Activated T-helper 2 cell treated with anti-CD3 and anti-CD28 coated beads, Interferon-gamma antibody, Interleukin-2, Interleukin-4, amounts not matched to agents 10 μg/mL and 5 μg/mL and 100 μg/mL, durations not matched to agents 14 hours and 24 hours and 36 hours (primary cell): Measurements from ENCODE around the gene AWAT1. TPM values are rescaled to one million over a fixed set of nuclear protein-coding genes. Genes with fewer than 3 reads are reported as not detected.
A peak's percentile ranks its signal among the peaks of the same experiment; 100 is the strongest.
"Not testable (repeated sequence)": the region's sequence is repeated elsewhere in the genome, so short reads cannot be mapped to it uniquely, and the experiment has no call there.

Experiments used
- DNase-seq: peaks from one replicate; pipeline ENCODE4 v3.0.0; 2021; ENCODE audit warnings: low spot score
- H3K27ac Mint-ChIP-seq: one replicate; pipeline ENCODE4 v1.8.0; 2021; ENCODE audit warnings: mixed read lengths
- H3K27me3 Mint-ChIP-seq: one replicate; pipeline ENCODE4 v1.8.0; 2021; ENCODE audit warnings: low read depth, mixed read lengths
- H3K36me3 Mint-ChIP-seq: one replicate; pipeline ENCODE4 v1.8.0; 2021; ENCODE audit warnings: low read depth, mixed read lengths
- H3K4me1 Mint-ChIP-seq: one replicate; pipeline ENCODE4 v1.8.0; 2021; ENCODE audit warnings: low read depth, mixed read lengths
- H3K4me3 Mint-ChIP-seq: one replicate; pipeline ENCODE4 v1.8.0; 2021; ENCODE audit warnings: low read depth, mild to moderate bottlenecking, moderate library complexity, mixed read lengths
- H3K9me3 Mint-ChIP-seq: one replicate; pipeline ENCODE4 v1.8.0; 2021; ENCODE audit warnings: mixed read lengths
- intact Hi-C: fragments of 100-400 bp; cut with micrococcal nuclease; formaldehyde crosslinking; loops from one replicate; pipeline ENCODE4 v1.15.1; 2023
- total RNA-seq: library from RNA; stranded (reverse); gene quantifications from 2 replicates; pipeline ENCODE4 v1.2.3, GENCODE V29; 2022

The AWAT1 gene
- total RNA-seq, 1 donor from 2014 or later, result not detected

DNA sequence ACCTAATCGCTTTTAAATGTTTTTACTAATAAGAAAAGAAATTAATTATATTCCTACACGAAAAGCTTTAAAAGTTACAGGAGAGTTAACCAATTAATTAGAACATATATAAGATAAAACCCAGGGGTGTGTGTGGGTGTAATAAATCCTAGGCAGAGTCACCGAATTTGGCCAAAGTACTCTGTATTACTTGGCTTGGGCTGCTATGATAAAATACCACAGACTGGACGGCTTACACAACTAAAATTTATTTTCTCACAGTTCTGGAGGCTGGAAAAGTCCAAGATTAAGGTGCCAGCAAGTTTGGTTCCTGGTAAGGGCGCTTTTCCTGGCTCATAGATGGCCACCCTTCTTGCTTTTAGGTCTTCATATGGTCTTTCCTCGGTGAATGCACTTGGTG is 10.4 kb downstream of the AWAT1 start:
- DNase-seq, result no peak
- no peak overlapping the region for H3K27ac Mint-ChIP-seq
- no peaks in the 10 kb centered on the region for H3K4me1 Mint-ChIP-seq
- intact Hi-C loops, result no loop called here
- no peak overlapping the region for H3K4me3 Mint-ChIP-seq
- H3K36me3 Mint-ChIP-seq, result no peaks in the 10 kb centered on the region
- H3K27me3 Mint-ChIP-seq, result no peaks in the 10 kb centered on the region
- no peaks in the 10 kb centered on the region for H3K9me3 Mint-ChIP-seq

DNA sequence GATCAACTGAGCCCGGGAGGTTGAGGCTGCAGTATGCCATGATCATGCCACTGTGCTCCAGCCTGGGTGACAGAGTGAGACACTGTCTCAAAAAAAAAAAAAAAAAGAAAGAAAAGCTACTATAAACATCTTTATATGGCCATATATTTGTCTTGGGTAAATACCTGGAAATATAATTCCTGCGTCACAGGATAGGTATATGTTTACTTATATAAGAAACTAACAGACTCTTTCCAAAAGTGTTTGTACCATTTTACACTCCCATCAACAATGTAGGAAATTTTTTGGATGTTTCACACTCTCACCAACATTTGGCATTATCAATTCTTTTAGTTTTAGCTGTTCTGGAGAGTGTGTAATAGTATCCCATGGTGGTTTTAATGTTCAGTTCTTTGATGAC is 12.8 kb downstream of the AWAT1 start:
- Mint-ChIP-seq H3K4me1 (no peaks in the 10 kb centered on the region), H3K27ac (no peak overlapping the region), H3K36me3 (no peaks in the 10 kb centered on the region), H3K9me3 (no peaks in the 10 kb centered on the region), H3K27me3 (no peaks in the 10 kb centered on the region), H3K4me3 (no peak overlapping the region)
- intact Hi-C loops, result no loop called here
- DNase-seq, result no peak

DNA sequence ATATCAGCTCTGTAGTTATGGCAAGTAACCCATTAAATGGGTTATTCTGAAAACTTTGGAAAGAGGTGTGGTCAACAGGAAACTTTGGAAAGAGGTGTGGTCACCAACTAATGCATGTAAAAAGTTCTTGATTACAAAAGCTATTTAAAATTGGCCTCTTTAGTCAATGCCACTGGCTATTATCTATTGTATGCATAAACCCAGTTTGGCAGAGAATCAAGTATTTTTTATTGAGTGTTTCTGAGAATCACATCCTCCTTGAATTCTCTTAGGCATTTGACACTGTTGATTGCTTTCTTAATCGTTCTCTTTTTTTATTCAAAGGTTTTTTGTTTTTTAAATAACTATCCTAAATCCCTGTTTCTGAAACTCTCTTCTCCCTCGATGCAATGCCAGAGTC is 18.0 kb downstream of the AWAT1 start:
- H3K9me3 Mint-ChIP-seq, result no peaks in the 10 kb centered on the region
- H3K27me3 Mint-ChIP-seq, result no peaks in the 10 kb centered on the region
- no peak overlapping the region for H3K27ac Mint-ChIP-seq

DNA sequence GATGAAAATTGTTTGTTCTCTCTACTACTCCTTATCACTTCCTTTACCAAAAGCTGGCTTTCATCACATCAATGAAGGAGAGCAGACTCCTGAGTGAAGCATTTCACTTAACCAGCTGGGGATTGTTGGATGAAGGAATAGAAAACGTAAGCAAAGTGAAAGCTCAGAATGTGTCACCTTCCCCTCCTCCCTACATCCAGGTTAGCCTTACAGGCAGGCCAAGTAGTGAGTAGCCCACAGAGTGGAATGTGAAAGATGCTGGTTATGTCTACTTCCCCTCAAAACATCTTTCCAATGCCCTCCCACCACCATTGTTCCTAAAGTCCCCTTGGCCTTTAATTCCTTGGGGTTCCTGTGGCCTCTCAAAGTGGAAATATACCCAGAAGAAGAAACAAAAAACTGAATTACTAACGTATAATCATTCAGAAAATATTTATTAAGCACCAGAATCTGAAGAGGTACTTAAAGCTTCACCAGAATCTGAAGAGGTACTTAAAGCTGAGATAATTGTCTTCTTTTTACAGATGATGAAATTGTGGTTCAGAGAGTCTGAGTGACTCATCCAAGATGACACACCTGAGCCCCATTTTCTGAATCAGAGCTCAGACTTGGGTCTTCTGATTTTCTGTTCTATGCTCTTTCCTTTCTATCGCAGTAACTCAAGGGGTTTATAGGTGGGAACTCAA is 19.1 kb downstream of the AWAT1 start:
- H3K4me1 Mint-ChIP-seq, result peaks cover 18% of the 10 kb centered on the region
- H3K36me3 Mint-ChIP-seq, result no peaks in the 10 kb centered on the region
- peak overlapping the region; percentile 57 for H3K27ac Mint-ChIP-seq
- H3K9me3 Mint-ChIP-seq, result no peaks in the 10 kb centered on the region
- H3K27me3 Mint-ChIP-seq, result no peaks in the 10 kb centered on the region
- H3K4me3 Mint-ChIP-seq, result no peak overlapping the region
- no peak for DNase-seq
- intact Hi-C loops, result no loop called here

More for the DNA sequence above, 18.0 kb downstream of the AWAT1 start:
- intact Hi-C loops, result no loop called here
- Mint-ChIP-seq H3K4me1 (peaks cover 18% of the 10 kb centered on the region), H3K4me3 (no peak overlapping the region), H3K36me3 (no peaks in the 10 kb centered on the region)
- no peak for DNase-seq

DNA sequence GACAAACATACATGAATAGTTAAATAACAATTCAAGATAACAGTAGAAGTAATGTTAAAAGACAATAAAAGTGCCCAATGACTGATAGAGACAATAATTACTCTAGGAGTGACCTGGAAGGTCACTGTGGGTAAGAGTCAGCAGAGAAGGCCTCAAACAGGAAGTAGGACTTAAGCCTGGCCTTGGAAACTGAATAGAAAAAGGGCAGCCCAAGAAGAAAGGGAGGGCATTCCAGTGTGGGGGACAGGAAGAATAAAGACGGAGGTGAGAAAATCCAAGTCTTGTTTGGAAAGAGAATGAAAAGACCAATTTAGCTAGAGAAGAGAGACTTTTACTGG is 19.6 kb downstream of the AWAT1 start:
- H3K4me1 Mint-ChIP-seq, result peaks cover 18% of the 10 kb centered on the region
- intact Hi-C loops, result no loop called here
- H3K27me3 Mint-ChIP-seq, result no peaks in the 10 kb centered on the region
- H3K36me3 Mint-ChIP-seq, result no peaks in the 10 kb centered on the region
- H3K4me3 Mint-ChIP-seq, result no peak overlapping the region
- peak overlapping the region; percentile 57 for H3K27ac Mint-ChIP-seq
- no peak for DNase-seq
- no peaks in the 10 kb centered on the region for H3K9me3 Mint-ChIP-seq

DNA sequence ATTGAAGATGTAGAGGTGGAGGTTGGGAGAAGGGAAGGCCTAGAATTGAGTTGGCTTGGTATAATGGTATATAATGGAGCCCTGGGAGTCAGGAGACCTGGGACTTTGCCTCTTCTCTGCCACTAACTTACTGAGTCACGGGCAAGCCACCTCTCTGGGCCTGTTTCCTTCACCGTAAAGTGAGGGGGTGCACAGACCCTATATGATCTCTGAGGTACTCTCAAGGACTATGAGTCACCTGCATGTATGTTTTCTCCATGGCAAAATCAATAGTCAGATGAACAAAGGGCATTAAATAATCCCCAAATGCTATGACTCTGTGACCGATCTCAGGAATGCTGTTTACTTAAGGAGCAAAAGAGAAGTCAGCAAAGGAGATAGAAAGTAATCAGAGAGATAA is 20.5 kb downstream of the AWAT1 start:
- no peak overlapping the region for H3K4me3 Mint-ChIP-seq
- H3K4me1 Mint-ChIP-seq, result peaks cover 18% of the 10 kb centered on the region
- H3K9me3 Mint-ChIP-seq, result no peaks in the 10 kb centered on the region
- no peaks in the 10 kb centered on the region for H3K27me3 Mint-ChIP-seq
- DNase-seq, result no peak
- no peak overlapping the region for H3K27ac Mint-ChIP-seq
- no peaks in the 10 kb centered on the region for H3K36me3 Mint-ChIP-seq
- intact Hi-C loops, result no loop called here

DNA sequence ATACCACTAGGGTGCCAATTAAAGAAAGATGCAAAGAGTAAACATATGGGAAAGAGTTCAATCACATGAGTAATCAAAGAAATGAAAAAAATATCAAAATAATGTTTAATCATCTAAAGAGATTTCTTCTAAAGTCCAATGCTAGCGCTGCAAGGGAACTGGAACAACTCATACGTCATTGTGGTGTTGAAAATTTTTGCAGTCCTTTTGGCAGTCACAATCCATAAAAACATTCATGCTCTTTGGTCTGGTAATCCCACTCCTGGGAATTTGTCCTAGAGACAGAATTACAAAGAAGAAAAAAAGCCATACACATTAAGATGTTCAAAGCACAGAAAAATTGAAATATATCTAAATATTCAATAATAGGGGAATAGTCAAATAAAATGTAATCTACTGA is 21.0 kb downstream of the AWAT1 start:
- Mint-ChIP-seq H3K9me3 (no peaks in the 10 kb centered on the region), H3K4me3 (no peak overlapping the region), H3K36me3 (no peaks in the 10 kb centered on the region), H3K4me1 (peaks cover 18% of the 10 kb centered on the region), H3K27ac (no peak overlapping the region), H3K27me3 (no peaks in the 10 kb centered on the region)
- DNase-seq, result no peak
- intact Hi-C loops, result no loop called here

DNA sequence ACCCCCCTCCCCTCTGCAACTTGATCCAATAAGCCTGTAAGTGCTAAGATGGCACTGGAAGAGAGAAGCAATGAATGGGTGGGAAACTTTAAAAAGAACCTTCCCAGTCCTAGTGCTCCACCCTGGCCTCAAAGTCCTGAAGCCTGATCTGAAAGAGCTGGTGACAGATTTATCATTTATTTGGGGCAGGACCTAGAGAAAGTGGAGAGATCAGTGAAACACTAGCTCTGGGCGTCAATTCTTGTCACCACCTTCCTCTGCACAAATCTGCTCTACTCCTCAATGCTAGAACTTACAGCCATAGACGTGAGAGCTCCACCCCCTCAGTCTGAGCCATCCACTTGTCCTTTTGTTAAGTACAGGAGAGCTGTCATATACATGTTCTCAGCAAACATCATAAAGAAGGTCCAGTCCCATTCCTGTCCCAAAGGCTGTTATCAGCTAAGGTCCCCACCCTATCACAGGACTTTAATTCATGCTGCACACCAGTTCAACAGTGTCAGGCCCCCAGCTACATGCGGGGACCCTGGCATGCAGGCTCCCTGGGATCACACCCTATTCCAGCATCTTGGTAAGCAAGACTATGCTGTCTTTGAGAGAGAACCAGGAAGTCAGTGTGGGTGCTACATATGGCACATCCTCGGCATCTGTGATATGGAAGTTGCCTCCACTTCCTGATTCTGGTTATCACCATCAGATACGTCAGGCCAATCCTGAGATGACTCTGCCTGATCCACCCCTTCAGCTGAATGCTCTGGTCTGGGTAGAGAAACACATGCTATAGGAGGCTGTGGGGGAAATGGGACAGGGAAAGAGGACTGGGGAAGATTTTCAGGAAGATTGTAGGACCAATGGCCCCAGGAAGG is 23.2 kb downstream of the AWAT1 start:
- no peaks in the 10 kb centered on the region for H3K36me3 Mint-ChIP-seq
- H3K27me3 Mint-ChIP-seq, result no peaks in the 10 kb centered on the region
- H3K27ac Mint-ChIP-seq, result no peak overlapping the region
- no peak overlapping the region for H3K4me3 Mint-ChIP-seq
- H3K9me3 Mint-ChIP-seq, result no peaks in the 10 kb centered on the region
- DNase-seq, result no peak
- intact Hi-C loops, result no loop called here
- peaks cover 18% of the 10 kb centered on the region for H3K4me1 Mint-ChIP-seq

DNA sequence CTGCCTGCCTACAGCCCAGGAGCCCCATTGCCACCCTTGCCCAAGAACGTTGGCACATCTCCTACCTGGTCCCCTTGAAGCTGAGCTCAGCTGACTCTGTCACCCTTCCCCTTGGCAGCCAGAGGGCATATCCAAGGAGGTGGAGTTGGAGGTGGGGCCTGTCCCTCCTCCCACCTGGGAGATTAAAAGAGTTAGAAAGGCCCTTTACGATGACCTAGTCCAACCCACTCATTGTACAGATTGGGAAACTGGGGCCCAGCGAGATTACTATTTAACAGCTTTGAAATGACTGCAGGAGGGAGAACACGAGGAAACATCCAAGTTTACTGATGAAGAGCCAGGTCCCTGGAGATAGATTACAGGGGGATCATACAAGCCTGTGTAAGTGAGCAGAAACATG is 25.6 kb downstream of the AWAT1 start, which contains the start of gene P2RY4:
P2RY4 (minus strand) TSS at position 101 of the 400 bp plus-strand sequence. CDS start 580 bp downstream, outside the sequence.
- H3K27ac Mint-ChIP-seq, result no peak within 1 kb of the TSS
- no peaks in the 10 kb centered on the region for H3K9me3 Mint-ChIP-seq
- H3K36me3 Mint-ChIP-seq, result no peaks in the 10 kb centered on the region
- H3K4me1 Mint-ChIP-seq, result no peaks in the 10 kb centered on the region
- no peaks in the 10 kb centered on the region for H3K27me3 Mint-ChIP-seq
- intact Hi-C loops, result no loop called here
- H3K4me3 Mint-ChIP-seq, result no peak within 1 kb of the TSS
- DNase-seq, result no peak

DNA sequence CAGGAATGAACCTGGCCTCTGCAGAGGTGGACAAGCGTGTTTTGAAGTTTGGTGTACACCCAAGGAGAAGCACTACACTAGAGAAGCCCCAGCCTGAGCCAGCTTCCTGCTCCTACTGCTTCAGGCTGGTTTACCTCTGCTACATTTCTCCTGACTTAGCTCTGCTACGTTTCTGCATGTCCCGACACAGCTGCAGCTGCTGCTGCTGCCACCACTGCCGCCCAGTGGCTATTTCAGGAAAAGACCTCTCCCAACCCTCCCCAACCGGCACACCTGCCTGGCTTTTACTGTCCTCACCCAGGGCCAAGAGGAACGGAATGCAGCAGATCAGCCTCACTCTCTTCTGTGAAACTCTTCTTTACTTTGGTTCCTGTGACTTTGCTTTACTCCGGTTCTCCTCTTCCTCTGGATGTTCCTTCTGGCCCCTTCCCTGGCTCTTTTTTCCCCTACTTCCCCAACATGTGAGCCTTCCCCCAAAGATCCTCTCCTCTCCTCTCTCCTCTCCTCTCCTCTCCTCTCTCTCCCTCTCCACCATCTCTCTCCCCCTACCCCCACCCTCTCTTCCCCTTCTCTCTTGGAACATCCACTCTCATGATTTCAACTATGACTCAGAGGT is 28.6 kb downstream of the AWAT1 start:
- Mint-ChIP-seq H3K27ac (no peak overlapping the region), H3K4me1 (no peaks in the 10 kb centered on the region), H3K27me3 (no peaks in the 10 kb centered on the region), H3K4me3 (no peak overlapping the region), H3K9me3 (no peaks in the 10 kb centered on the region), H3K36me3 (no peaks in the 10 kb centered on the region)
- peak; percentile 9 for DNase-seq
- intact Hi-C loops, result loop anchor here (1.0 kb wide), 1 partner anchor 66 kb away; no protein-coding TSS in a partner anchor

DNA sequence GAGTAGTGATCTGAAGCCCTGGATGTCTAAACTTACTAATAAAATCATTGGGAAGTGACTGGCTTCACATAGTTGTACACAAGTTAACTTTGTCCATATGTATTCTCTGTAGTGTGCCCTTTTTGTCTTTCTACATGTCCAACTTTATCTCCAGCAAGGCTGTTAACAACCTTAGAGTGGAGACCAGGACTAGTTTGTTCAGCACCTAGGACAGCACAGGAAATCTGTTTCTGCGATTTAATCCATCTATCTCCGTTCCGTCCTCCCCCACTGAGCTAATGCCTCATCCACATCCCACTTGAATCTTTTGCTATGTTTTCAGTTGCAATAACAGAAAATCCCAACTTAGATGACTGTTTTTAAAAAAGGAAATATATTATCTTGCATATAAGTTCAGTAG is 30.3 kb downstream of the AWAT1 start:
- intact Hi-C loops, result no loop called here
- Mint-ChIP-seq H3K4me1 (no peaks in the 10 kb centered on the region), H3K36me3 (no peaks in the 10 kb centered on the region), H3K4me3 (no peak overlapping the region), H3K27me3 (no peaks in the 10 kb centered on the region), H3K9me3 (no peaks in the 10 kb centered on the region), H3K27ac (no peak overlapping the region)
- no peak for DNase-seq

DNA sequence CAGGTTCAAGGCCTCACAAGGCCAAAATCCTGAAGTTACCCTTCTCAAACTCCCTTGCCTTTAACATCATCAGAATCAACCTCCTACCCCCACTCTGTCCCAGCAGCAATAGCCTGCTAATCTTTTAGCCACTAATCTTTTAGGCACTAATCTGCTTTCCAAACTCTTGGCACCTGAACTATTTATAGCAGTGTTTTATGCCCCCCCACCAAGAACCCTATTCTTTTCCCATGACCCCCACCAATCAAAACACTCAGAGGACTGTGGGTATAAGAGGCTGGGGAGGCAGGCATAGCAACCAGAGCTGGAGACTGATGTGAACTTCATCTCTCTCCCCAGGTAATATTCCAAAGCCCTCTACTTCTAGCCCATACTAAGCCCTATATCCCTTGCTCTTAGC is 33.6 kb downstream of the AWAT1 start, which contains the start of gene ARR3:
ARR3 (plus strand) TSS at position 301 of the 400 bp plus-strand sequence. CDS start 1,052 bp downstream, outside the sequence.
- no peaks in the 10 kb centered on the region for H3K9me3 Mint-ChIP-seq
- intact Hi-C loops, result no loop called here
- H3K4me1 Mint-ChIP-seq, result no peaks in the 10 kb centered on the region
- no peaks in the 10 kb centered on the region for H3K27me3 Mint-ChIP-seq
- no peak for DNase-seq
- H3K4me3 Mint-ChIP-seq, result no peak within 1 kb of the TSS
- no peaks in the 10 kb centered on the region for H3K36me3 Mint-ChIP-seq
- H3K27ac Mint-ChIP-seq, result no peak within 1 kb of the TSS

DNA sequence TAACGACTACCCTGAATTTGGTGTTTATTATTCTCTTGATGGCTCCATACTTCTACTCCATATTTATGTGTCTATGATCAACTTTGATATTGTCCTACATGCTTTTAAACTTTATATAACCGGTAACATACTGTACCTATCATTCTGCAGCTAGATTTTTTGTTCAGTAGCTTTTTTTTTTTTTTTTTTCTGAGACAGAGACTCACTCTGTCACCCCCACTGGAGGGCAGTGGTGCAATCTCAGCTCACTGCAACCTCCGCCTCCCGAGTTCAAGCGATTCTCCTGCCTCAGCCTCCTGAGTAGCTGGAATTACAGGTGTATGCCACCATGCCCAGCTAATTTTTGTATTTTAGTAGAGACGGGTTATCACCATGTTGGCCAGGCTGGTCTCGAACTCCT is 39.6 kb downstream of the AWAT1 start:
- H3K27ac Mint-ChIP-seq, DNase-seq, H3K27me3 Mint-ChIP-seq, intact Hi-C loops, H3K4me1 Mint-ChIP-seq, H3K36me3 Mint-ChIP-seq, H3K9me3 Mint-ChIP-seq, H3K4me3 Mint-ChIP-seq: not testable (repeated sequence)
